K562 (cell line): ENCODE results near the gene TRAF3IP1. TPM values are rescaled to one million over a fixed set of nuclear protein-coding genes. Genes with fewer than 3 reads are reported as not detected.

ENCODE experiments used
- ARNT ChIP-seq, 2 experiments: fragments of 450-650 bp; IDR thresholded peaks; 2 replicates each; pipeline ENCODE4 v1.6.1; 2016; ENCODE audit warnings: mild to moderate bottlenecking in 1 of 2
- BHLHE40 ChIP-seq: IDR thresholded peaks from 2 replicates; pipeline ENCODE4 v1.6.1; 2011; ENCODE audit warnings: low read length, improper control_type of control experiment
- CBFA2T3 ChIP-seq: fragments of 450-650 bp; IDR thresholded peaks from 2 replicates; pipeline ENCODE4 v1.6.1; 2017
- CXXC5 ChIP-seq: fragments of 250-450 bp; sonication (Bioruptor Pico); IDR thresholded peaks from 2 replicates; pipeline ENCODE4 v1.8.0; 2022; ENCODE audit warnings: inconsistent platforms, mild to moderate bottlenecking, moderate library complexity
- E2F3 ChIP-seq: fragments of 250-450 bp; sonication (Bioruptor Pico); IDR thresholded peaks from 2 replicates; pipeline ENCODE4 v1.4.0; 2020; ENCODE audit warnings: mild to moderate bottlenecking
- E2F5 ChIP-seq: sonication (generic); formaldehyde crosslinking; IDR thresholded peaks from 2 replicates; pipeline ENCODE4 v1.8.0; 2022; ENCODE audit warnings: mild to moderate bottlenecking, missing genetic modification reagents
- ETS2 ChIP-seq: IDR thresholded peaks from 2 replicates; pipeline ENCODE4 v1.6.1; 2016; ENCODE audit warnings: borderline replicate concordance, missing genetic modification characterization, mild to moderate bottlenecking, moderate library complexity, missing compliant biosample characterization; ENCODE audit not compliant: poor library complexity, severe bottlenecking
- GATA2 ChIP-seq: sonication (generic); formaldehyde crosslinking; IDR thresholded peaks from 2 replicates; pipeline ENCODE4 v1.4.0; 2020; ENCODE audit warnings: mild to moderate bottlenecking, missing genetic modification reagents
- HDAC1 ChIP-seq, 2 experiments: fragments of 450-650 bp; IDR thresholded peaks; 2 replicates each; pipeline ENCODE4 v1.6.1; 2016 to 2017; ENCODE audit warnings: inconsistent platforms in 1 of 2, mild to moderate bottlenecking in 1 of 2, moderate library complexity in 1 of 2
- HDAC6 ChIP-seq: IDR thresholded peaks from 2 replicates; pipeline ENCODE4 v1.6.1; 2012; ENCODE audit warnings: low read depth, mild to moderate bottlenecking, control low read depth, inconsistent platforms, low read length, moderate library complexity
- HEY1 ChIP-seq: fragments of 250-450 bp; sonication (Bioruptor Pico); IDR thresholded peaks from 2 replicates; pipeline ENCODE4 v1.5.0; 2020; ENCODE audit warnings: mild to moderate bottlenecking, moderate library complexity, borderline replicate concordance
- HOXB6 ChIP-seq: fragments of 250-450 bp; sonication (Bioruptor Pico); IDR thresholded peaks from 2 replicates; pipeline ENCODE4 v1.5.1; 2022; ENCODE audit warnings: mild to moderate bottlenecking, borderline replicate concordance
- HSF4 ChIP-seq: fragments of 250-450 bp; sonication (Bioruptor Pico); IDR thresholded peaks from 2 replicates; pipeline ENCODE4 v2.1.2; 2022; ENCODE audit warnings: mild to moderate bottlenecking, moderate library complexity, borderline replicate concordance
- KHSRP ChIP-seq: fragments of 450-650 bp; IDR thresholded peaks from 2 replicates; pipeline ENCODE4 v1.6.1; 2017
- KLF10 ChIP-seq: fragments of 250-450 bp; sonication (Bioruptor Pico); IDR thresholded peaks from 2 replicates; pipeline ENCODE4 v1.6.1; 2021; ENCODE audit warnings: matching md5 sums
- MBD2 ChIP-seq: sonication (generic); IDR thresholded peaks from 2 replicates; pipeline ENCODE4 v1.6.1; 2016; ENCODE audit warnings: low read depth, borderline replicate concordance
- MCM3 ChIP-seq: fragments of 450-650 bp; IDR thresholded peaks from 2 replicates; pipeline ENCODE4 v1.6.1; 2016
- NR4A1 ChIP-seq, 2 experiments: fragments of 250-450 bp in 1 of 2; fragments of 450-650 bp in 1 of 2; sonication (Bioruptor Pico) in 1 of 2; IDR thresholded peaks; 2 replicates each; pipeline versions ENCODE4 v1.4.0 to v1.6.1; 2016 to 2020; ENCODE audit warnings: mild to moderate bottlenecking in 2 of 2, missing compliant biosample characterization in 1 of 2, missing genetic modification characterization in 1 of 2, moderate library complexity in 1 of 2
- POU5F1 ChIP-seq: fragments of 150-350 bp; IDR thresholded peaks from 2 replicates; pipeline ENCODE4 v1.6.1; 2014; ENCODE audit warnings: borderline replicate concordance, low read length, low read depth, mild to moderate bottlenecking; ENCODE audit not compliant: partially characterized antibody
- PPARD ChIP-seq: fragments of 250-450 bp; sonication (Bioruptor Pico); IDR thresholded peaks from 2 replicates; pipeline ENCODE4 v1.8.0; 2022; ENCODE audit warnings: inconsistent platforms, mild to moderate bottlenecking, moderate library complexity
- RBM39 ChIP-seq: fragments of 200-400 bp; formaldehyde crosslinking; optimal IDR thresholded peaks from 2 replicates; pipeline ENCODE3; 2018; ENCODE audit warnings: low read depth, low read length
- SMAD3 ChIP-seq: fragments of 450-650 bp; formaldehyde crosslinking; conservative IDR thresholded peaks from 2 replicates; pipeline ENCODE4 v1.4.0; 2020; ENCODE audit warnings: mild to moderate bottlenecking
- SRSF3 ChIP-seq: fragments of 200-400 bp; formaldehyde crosslinking; IDR thresholded peaks from 2 replicates; pipeline ENCODE4 v1.6.1; 2016; ENCODE audit warnings: mild to moderate bottlenecking, low read length, moderate library complexity; ENCODE audit not compliant: insufficient read depth
- SUPT5H ChIP-seq: fragments of 450-650 bp; IDR thresholded peaks from 2 replicates; pipeline ENCODE4 v1.6.1; 2016
- ZFP91 ChIP-seq: sonication (generic); formaldehyde crosslinking; IDR thresholded peaks from 2 replicates; pipeline ENCODE4 v1.8.0; 2022; ENCODE audit warnings: mild to moderate bottlenecking, missing genetic modification reagents
- ZNF217 ChIP-seq: sonication (generic); formaldehyde crosslinking; IDR thresholded peaks from 2 replicates; pipeline ENCODE4 v1.8.0; 2022; ENCODE audit warnings: mild to moderate bottlenecking, missing genetic modification reagents
- ZNF408 ChIP-seq: fragments of 250-450 bp; sonication (Bioruptor Pico); IDR thresholded peaks from 2 replicates; pipeline ENCODE4 v1.4.0; 2020; ENCODE audit warnings: low read depth, mild to moderate bottlenecking, moderate library complexity
- ZNF586 ChIP-seq: fragments of 450-650 bp; formaldehyde crosslinking; conservative IDR thresholded peaks from 2 replicates; pipeline ENCODE4 v1.4.0; 2020; ENCODE audit warnings: mild to moderate bottlenecking, moderate library complexity
- polyA plus RNA-seq, 8 experiments: library from polyadenylated mRNA; depleted of rRNA in 4 of 8; stranded (reverse) in 5 of 8; unstranded in 3 of 8; fragments of >200 nt; fragmentation: Nextera tagmentation in 2 of 8; fragmentation: Illumina TruSeq in 1 of 8; extraction: Ambion mirVana in 2 of 8; extraction: Trizol in 1 of 8; gene quantifications; 2 replicates each; pipeline versions ENCODE4 v1.2.1 to v1.2.3, GENCODE V29; 2011 to 2014; ENCODE audit warnings: inconsistent platforms in 1 of 8, missing spikeins in 1 of 8
- total RNA-seq, 7 experiments: library from RNA; depleted of rRNA in 6 of 7; stranded (reverse); fragments of >200 nt in 6 of 7; fragmentation: Illumina TruSeq in 2 of 7; extraction: Trizol in 2 of 7; gene quantifications; 2 replicates each; pipeline versions ENCODE4 v1.2.1 to v1.2.3, GENCODE V29; 2011 to 2021; ENCODE audit warnings: low replicate concordance in 1 of 7
- TF ChIP-seq, protein P1 (sequence below): IDR thresholded peaks from 2 replicates; pipeline ENCODE4 v1.6.1; 2011; ENCODE audit not compliant: insufficient read length; ENCODE audit errors: extremely low read depth

TRAF3IP1 gene
- total and polyA plus RNA-seq, 9 of the 15 experiments (the other 6 are each of a cell fraction or from before 2014, with no cell fraction given): 1.3 to 7.4 (median 3.4) TPM

DNA sequence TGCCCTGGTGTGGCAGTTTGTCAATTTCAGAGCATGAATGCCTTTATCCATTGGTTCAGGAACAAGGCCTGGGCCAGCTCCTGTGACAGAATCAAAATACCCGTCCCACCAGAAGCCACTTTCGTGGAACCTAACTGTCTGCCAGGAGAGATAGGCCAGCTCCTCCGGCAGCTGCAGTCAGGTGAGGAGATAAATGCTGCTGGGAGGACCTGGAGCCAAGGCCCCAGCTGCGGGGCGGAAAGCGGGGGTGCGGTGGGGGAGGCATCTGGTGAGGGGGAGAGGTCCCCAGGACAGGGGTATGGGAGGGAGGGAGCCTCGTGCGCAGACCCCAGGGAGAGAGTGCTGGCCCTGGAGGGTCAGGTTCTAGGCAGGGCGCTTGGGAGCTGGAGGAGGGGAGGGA lies 102.0 kb downstream of the TRAF3IP1 start (continued):
- TF ChIP-seq NR4A1 (CRISPR knock-in tag; IDR thresholded peaks at IDR 0.05) (no peak), NR4A1 (tag; IDR thresholded peaks at IDR 0.05) (no peak), HDAC6 (no peak), HSF4 (CRISPR knock-in tag) (no peak), SUPT5H (no peak), E2F5 (no peak), ARNT (IDR thresholded peaks at IDR 0.05) (peak in 1 of 2 experiments; percentile 69; a peak in 1 of 4 replicates), POU5F1 (no peak), PPARD (no peak), BHLHE40 (peak; percentile 74), MBD2 (no peak), HDAC1 (IDR thresholded peaks at IDR 0.05) (peak in 1 of 2 experiments; percentile 55; a peak in 1 of 4 replicates), ZFP91 (no peak), HOXB6 (CRISPR knock-in tag) (no peak), ETS2 (no peak), SMAD3 (CRISPR knock-in tag) (no peak), ZNF586 (CRISPR knock-in tag) (no peak), E2F3 (CRISPR knock-in tag) (no peak), CXXC5 (CRISPR knock-in tag) (peak; percentile 63), MCM3 (no peak), CBFA2T3 (peak; percentile 98), HEY1 (CRISPR knock-in tag) (no peak), KHSRP (no peak), ZNF408 (CRISPR knock-in tag) (no peak), KLF10 (no peak), GATA2 (CRISPR knock-in tag) (peak; percentile 88), ZNF217 (no peak), RBM39 (no peak), SRSF3 (no peak)
- TF ChIP-seq, protein P1, sequence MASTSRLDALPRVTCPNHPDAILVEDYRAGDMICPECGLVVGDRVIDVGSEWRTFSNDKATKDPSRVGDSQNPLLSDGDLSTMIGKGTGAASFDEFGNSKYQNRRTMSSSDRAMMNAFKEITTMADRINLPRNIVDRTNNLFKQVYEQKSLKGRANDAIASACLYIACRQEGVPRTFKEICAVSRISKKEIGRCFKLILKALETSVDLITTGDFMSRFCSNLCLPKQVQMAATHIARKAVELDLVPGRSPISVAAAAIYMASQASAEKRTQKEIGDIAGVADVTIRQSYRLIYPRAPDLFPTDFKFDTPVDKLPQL: no peak
